Omental fat pad (tissue), 4 donors: ENCODE data around the gene ERICH6B. TPM values are rescaled to one million over a fixed set of nuclear protein-coding genes. Genes with fewer than 3 reads are reported as not detected.

ENCODE experiments used
- ATAC-seq: fragments of 150-250 bp; one replicate; pipeline ENCODE4 v1.9.1; 2016; ENCODE audit warnings: mild to moderate bottlenecking, moderate library complexity; ENCODE audit not compliant: low FRiP score
- DNase-seq: peaks from one replicate; pipeline ENCODE4 v3.0.0-alpha.2; 2019; ENCODE audit warnings: low spot score
- CTCF ChIP-seq, 3 donors: fragments of 450-650 bp; IDR thresholded peaks; one replicate each; pipeline ENCODE4 v1.5.1; 2016 to 2017; ENCODE audit warnings: antibody characterized with exemption in 3 of 3, mild to moderate bottlenecking in 3 of 3, moderate library complexity in 2 of 3
- small RNA-seq: library from RNA; depleted of rRNA; stranded (forward); fragments of <200 nt; gene quantifications from one replicate; pipeline ENCODE3, GENCODE V24; 2016
- total RNA-seq, 4 donors: library from RNA; depleted of rRNA; stranded (reverse); fragments of >200 nt; gene quantifications; one replicate each; pipeline ENCODE4 v1.1.0, GENCODE V29; 2016

ERICH6B gene
- total RNA-seq, 4 donors from 2014 or later: not detected

- no peak for ATAC-seq
- DNase-seq: no peak
- no peak for TF ChIP-seq CTCF (IDR thresholded peaks at IDR 0.05)
Measured at GRCh38 chr13:45506811-45507210, 108.7 kb downstream of the ERICH6B start.

GRCh38 chr13:45503658-45504057, 111.9 kb downstream of the ERICH6B start:
- ATAC-seq (no peak), DNase-seq (no peak)
- TF ChIP-seq CTCF (IDR thresholded peaks at IDR 0.05): no peak

- DNase-seq (no peak), ATAC-seq (no peak)
- no peak for TF ChIP-seq CTCF (IDR thresholded peaks at IDR 0.05)
Measured at GRCh38 chr13:45501175-45501526, 114.4 kb downstream of the ERICH6B start.

- no peak for DNase-seq
- no peak for ATAC-seq
- TF ChIP-seq CTCF (IDR thresholded peaks at IDR 0.05): no peak
Measured at GRCh38 chr13:45500492-45501174, 114.9 kb downstream of the ERICH6B start.

GRCh38 chr13:45496942-45497341, 118.6 kb downstream of the ERICH6B start:
- no peak for DNase-seq
- TF ChIP-seq CTCF (IDR thresholded peaks at IDR 0.05): no peak
- ATAC-seq: no peak

GRCh38 chr13:45492538-45492937, 123.0 kb downstream of the ERICH6B start:
- no peak for TF ChIP-seq CTCF (IDR thresholded peaks at IDR 0.05)
- DNase-seq: no peak
- ATAC-seq: peak; percentile 69

Small RNAs within 50 kb of the gene (small RNA-seq; reads per million reads assigned to genes)
- gene RNA5SP27: not detected
- gene TIMM9P3: not detected

Other genes with a start within 250 kb of the ERICH6B start
- 10 to 100 TPM; 10.1 to 21.9 (median 11.9) TPM for gene SLC25A30, start 197.4 kb downstream of the ERICH6B start, total RNA-seq
- 10 to 100 TPM; 23.3 to 34.7 (median 29.8) TPM for gene COG3, start 150.8 kb downstream of the ERICH6B start, total RNA-seq
- gene CBY2, start 86.6 kb upstream of the ERICH6B start, total RNA-seq: not detected
- gene SIAH3, start 236.0 kb upstream of the ERICH6B start, total RNA-seq: under 1 TPM in 2 of 4 donors, not detected in 2; under 0.01 to 0.12 TPM